ENCODE results near the gene EIF4E3.

Gene EIF4E3

GRCh38 chr3:71646971-71647370 is 78.2 kb downstream of the EIF4E3 start:
- no peak overlapping the region for H3K4me3 ChIP-seq (replicated peaks; ENCODE audit: insufficient read depth, low read length)
- H3K27ac ChIP-seq (replicated peaks) = no peak overlapping the region
- TF ChIP-seq, protein P1, sequence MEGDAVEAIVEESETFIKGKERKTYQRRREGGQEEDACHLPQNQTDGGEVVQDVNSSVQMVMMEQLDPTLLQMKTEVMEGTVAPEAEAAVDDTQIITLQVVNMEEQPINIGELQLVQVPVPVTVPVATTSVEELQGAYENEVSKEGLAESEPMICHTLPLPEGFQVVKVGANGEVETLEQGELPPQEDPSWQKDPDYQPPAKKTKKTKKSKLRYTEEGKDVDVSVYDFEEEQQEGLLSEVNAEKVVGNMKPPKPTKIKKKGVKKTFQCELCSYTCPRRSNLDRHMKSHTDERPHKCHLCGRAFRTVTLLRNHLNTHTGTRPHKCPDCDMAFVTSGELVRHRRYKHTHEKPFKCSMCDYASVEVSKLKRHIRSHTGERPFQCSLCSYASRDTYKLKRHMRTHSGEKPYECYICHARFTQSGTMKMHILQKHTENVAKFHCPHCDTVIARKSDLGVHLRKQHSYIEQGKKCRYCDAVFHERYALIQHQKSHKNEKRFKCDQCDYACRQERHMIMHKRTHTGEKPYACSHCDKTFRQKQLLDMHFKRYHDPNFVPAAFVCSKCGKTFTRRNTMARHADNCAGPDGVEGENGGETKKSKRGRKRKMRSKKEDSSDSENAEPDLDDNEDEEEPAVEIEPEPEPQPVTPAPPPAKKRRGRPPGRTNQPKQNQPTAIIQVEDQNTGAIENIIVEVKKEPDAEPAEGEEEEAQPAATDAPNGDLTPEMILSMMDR (IDR thresholded peaks at IDR 0.05; ENCODE audit: insufficient read depth, low read length) = no peak
- H3K27me3 ChIP-seq (ENCODE audit: insufficient read depth, poor library complexity, severe bottlenecking) = no peaks in the 10 kb centered on the region
- no peak for DNase-seq (ENCODE audit: low read depth in 1 of 2, low spot score in 1 of 2)

GRCh38 chr3:71645140-71645539 is 80.1 kb downstream of the EIF4E3 start:
- no peaks in the 10 kb centered on the region for H3K27me3 ChIP-seq (ENCODE audit: insufficient read depth, poor library complexity, severe bottlenecking)

DNA sequence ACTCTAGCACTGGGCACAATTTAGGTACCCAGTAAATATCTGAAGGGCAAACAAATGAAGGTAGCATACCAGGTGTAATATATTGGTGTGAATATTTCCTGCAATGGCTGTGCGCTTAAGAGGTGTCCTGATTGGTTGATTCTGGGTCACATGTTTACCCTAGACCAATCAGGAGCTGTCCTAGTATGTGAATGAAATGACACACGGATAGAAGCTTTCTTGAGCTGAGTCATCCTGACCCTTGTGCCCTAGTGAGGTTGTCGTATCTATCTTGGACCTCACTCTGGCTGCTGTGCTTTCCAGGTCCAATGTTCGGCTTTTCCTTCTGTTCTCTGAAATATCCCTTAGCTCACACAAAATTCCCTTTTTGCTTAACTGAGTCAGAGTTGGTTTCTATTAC is 83.5 kb downstream of the EIF4E3 start:
- no peak for DNase-seq (ENCODE audit: low read depth in 1 of 2, low spot score in 1 of 2)
- TF ChIP-seq, protein P1 (IDR thresholded peaks at IDR 0.05; ENCODE audit: insufficient read depth, low read length) = no peak
- TF ChIP-seq SPI1 (IDR thresholded peaks at IDR 0.05; ENCODE audit: borderline replicate concordance, low read depth) (no peak), GABPA (IDR thresholded peaks at IDR 0.05; ENCODE audit: low read depth) (no peak), REST (IDR thresholded peaks at IDR 0.05; ENCODE audit: insufficient replicate concordance, low read depth) (no peak), POLR2AphosphoS5 (IDR thresholded peaks at IDR 0.05; ENCODE audit: low read depth) (no peak)
- H3K4me3 ChIP-seq (replicated peaks; ENCODE audit: insufficient read depth, low read length) = no peak overlapping the region
- H3K27ac ChIP-seq (replicated peaks) = no peak overlapping the region
- H3K27me3 ChIP-seq (ENCODE audit: insufficient read depth, poor library complexity, severe bottlenecking) = no peaks in the 10 kb centered on the region

More at GRCh38 chr3:71645140-71645539, 80.1 kb downstream of the EIF4E3 start:
- TF ChIP-seq POLR2AphosphoS5 (IDR thresholded peaks at IDR 0.05; ENCODE audit: low read depth) (no peak), REST (IDR thresholded peaks at IDR 0.05; ENCODE audit: insufficient replicate concordance, low read depth) (no peak), SPI1 (IDR thresholded peaks at IDR 0.05; ENCODE audit: borderline replicate concordance, low read depth) (no peak), GABPA (IDR thresholded peaks at IDR 0.05; ENCODE audit: low read depth) (no peak)
- TF ChIP-seq, protein P1 (IDR thresholded peaks at IDR 0.05; ENCODE audit: insufficient read depth, low read length) = no peak
- Histone ChIP-seq H3K27ac (replicated peaks) (no peak overlapping the region), H3K4me3 (replicated peaks; ENCODE audit: insufficient read depth, low read length) (no peak overlapping the region)
- no peak for DNase-seq (ENCODE audit: low read depth in 1 of 2, low spot score in 1 of 2)

GRCh38 chr3:71640331-71640983 is 84.7 kb downstream of the EIF4E3 start:
- DNase-seq (ENCODE audit: low read depth in 1 of 2, low spot score in 1 of 2) = peak in 1 of 2 experiments; percentile 64
- H3K4me3 ChIP-seq (replicated peaks; ENCODE audit: insufficient read depth, low read length) = no peak overlapping the region

More at GRCh38 chr3:71640331-71640983, 84.7 kb downstream of the EIF4E3 start:
- TF ChIP-seq SPI1 (IDR thresholded peaks at IDR 0.05; ENCODE audit: borderline replicate concordance, low read depth) (no peak), GABPA (IDR thresholded peaks at IDR 0.05; ENCODE audit: low read depth) (no peak), REST (IDR thresholded peaks at IDR 0.05; ENCODE audit: insufficient replicate concordance, low read depth) (no peak), POLR2AphosphoS5 (IDR thresholded peaks at IDR 0.05; ENCODE audit: low read depth) (no peak)
- TF ChIP-seq, protein P1 (IDR thresholded peaks at IDR 0.05; ENCODE audit: insufficient read depth, low read length) = no peak
- Histone ChIP-seq H3K27ac (replicated peaks) (no peak overlapping the region), H3K27me3 (ENCODE audit: insufficient read depth, poor library complexity, severe bottlenecking) (no peaks in the 10 kb centered on the region)
